Dermis blood vessel endothelial cell (primary cell): ENCODE data around the gene DVL1. TPM values are rescaled to one million over a fixed set of nuclear protein-coding genes. Genes with fewer than 3 reads are reported as not detected.

ENCODE experiments used
- DNase-seq: peaks from one replicate; pipeline ENCODE4 v3.0.0; 2010
- total RNA-seq: library from RNA; depleted of rRNA; stranded (reverse); fragments of >200 nt; gene quantifications from 2 replicates; pipeline ENCODE4 v1.2.3, GENCODE V29; 2014

The DVL1 gene
- total RNA-seq, 1 donor from 2014 or later: 54.6 TPM

DNA sequence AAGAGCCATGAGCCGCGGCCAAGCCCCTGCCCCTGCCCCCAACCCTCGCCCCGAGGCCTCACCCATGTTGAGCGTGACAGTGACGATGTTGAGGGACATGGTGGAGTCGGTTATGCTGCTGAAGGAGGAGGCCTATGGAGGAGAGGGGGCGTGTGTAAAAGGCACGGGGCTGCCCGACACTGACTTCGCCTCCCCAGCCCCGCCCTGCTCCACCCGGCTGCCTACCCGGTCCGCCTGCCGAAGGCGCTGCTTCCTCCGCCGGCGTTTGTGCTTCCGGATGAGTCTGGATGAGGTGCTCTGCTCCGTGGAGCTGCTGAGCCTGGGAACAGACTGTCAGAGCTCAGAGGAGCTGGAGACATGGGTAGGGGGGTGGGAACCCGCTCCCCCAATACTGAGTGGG, 9.0 kb downstream of the DVL1 start:
- DNase-seq: no peak

- no peak for DNase-seq
Observed at GRCh38 chr1:1338278-1338677, 10.9 kb downstream of the DVL1 start.

DNA sequence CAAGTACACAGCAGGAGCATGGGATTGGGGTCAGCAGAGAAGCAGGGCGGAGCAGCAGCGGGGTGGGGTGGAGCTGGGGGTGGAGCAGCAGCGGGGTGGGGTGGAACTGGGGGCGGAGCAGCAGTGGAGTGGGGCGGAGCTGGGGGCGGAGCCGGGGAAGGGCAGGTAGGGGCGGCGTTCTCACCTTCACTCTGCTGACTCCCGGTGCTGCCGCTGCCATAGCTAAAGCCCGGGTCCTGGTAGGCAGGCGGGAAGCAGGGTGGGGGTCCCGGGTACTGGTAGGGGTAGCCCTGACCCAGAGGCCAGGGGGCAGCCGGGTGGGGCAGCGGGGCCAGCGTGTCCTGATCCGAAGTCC, 11.4 kb downstream of the DVL1 start:
- DNase-seq: no peak

DNA sequence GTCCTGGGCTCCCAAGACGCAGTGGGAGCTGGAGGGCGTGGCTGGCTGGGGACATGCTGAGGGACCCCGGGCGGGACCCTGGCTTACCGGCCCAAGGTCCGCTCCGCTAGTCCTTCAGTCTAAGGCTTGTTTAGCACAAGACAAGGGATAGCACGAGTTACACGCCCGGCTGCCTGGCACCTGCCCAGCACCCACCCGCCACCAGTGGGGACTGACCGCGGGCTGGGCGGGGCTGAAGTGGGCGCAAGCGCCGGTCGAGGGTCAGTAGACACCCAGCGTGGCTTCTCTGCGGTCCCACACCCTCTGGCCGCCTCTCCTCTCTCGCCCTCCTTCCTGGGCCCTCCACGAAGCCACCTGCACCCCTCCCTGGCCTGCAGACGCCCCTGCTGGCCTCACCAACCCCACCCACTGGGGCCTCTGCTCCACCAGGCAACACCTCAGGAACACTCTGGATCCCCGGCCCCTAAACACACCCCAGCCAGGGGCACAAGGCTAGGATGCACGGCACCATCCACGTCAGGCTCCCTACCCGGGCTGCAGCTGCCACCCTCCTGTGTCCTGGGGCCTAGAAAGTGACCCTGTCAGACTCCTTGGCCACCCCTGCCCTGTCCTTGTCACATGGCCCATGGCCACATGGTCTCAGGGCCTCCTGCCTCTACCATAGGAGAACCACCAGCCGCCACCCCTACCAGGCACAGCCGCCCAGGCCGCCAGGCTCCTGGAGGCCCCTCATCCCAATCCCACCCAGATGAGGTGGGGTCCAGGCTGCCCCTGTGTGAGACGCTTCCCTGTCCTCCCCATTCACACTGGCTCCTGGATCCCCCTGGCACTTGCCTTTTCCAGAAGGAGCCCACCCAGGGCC, 12.1 kb downstream of the DVL1 start:
- no peak for DNase-seq

GRCh38 chr1:1336446-1336845, 12.8 kb downstream of the DVL1 start:
- DNase-seq: no peak

GRCh38 chr1:1335792-1336248, 13.4 kb downstream of the DVL1 start:
- no peak for DNase-seq

DNA sequence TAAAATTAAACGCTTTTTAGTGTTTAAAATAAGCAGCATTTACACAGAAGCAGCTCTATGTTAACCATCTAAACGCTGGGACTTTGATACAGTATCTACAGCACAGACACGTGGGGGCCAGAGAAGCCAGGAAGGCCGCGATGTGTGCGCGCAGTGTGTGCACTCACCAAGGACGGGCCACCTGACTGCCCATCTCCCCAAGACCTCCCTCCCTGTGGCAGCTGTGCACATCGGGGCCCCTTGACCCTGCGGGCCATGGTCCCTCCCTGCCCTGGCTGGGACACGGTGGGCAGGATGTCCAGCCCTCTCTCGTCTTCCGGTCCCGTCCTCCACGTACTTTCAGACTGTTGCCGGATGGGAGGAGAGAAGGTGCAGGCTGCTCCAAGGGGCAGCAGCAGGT, 13.9 kb downstream of the DVL1 start:
- DNase-seq: no peak

DNA sequence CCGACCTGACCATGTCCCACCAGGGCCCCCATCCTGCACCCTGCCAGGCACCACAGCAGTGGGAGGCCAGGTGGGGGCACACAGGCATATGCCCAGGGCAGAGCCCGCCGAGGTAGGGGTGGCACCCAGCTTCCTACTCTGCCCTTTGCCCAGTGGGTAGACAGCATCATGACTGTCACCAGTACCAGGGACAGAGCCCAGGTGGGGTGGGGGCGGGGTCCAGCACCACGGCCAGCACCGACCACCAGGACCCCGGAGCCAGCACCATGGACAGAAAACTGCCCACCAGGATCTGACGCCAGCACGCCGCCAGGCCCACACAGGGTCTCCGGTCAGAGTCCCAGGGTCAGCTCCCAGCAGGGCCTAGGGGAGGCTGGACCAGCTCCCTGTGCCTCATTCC, 14.4 kb downstream of the DVL1 start:
- no peak for DNase-seq

DNA sequence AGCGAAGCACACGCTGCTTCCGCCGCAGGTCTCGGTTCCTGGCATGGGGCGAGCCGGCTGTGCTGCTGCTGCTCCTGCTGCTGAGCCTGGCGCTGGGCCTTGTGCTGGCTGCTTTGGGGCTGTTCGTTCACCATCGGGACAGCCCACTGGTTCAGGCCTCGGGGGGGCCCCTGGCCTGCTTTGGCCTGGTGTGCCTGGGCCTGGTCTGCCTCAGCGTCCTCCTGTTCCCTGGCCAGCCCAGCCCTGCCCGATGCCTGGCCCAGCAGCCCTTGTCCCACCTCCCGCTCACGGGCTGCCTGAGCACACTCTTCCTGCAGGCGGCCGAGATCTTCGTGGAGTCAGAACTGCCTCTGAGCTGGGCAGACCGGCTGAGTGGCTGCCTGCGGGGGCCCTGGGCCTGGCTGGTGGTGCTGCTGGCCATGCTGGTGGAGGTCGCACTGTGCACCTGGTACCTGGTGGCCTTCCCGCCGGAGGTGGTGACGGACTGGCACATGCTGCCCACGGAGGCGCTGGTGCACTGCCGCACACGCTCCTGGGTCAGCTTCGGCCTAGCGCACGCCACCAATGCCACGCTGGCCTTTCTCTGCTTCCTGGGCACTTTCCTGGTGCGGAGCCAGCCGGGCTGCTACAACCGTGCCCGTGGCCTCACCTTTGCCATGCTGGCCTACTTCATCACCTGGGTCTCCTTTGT, 15.5 kb downstream of the DVL1 start:
- DNase-seq: no peak

GRCh38 chr1:1332774-1333480, 16.3 kb downstream of the DVL1 start:
- DNase-seq: no peak

DNA sequence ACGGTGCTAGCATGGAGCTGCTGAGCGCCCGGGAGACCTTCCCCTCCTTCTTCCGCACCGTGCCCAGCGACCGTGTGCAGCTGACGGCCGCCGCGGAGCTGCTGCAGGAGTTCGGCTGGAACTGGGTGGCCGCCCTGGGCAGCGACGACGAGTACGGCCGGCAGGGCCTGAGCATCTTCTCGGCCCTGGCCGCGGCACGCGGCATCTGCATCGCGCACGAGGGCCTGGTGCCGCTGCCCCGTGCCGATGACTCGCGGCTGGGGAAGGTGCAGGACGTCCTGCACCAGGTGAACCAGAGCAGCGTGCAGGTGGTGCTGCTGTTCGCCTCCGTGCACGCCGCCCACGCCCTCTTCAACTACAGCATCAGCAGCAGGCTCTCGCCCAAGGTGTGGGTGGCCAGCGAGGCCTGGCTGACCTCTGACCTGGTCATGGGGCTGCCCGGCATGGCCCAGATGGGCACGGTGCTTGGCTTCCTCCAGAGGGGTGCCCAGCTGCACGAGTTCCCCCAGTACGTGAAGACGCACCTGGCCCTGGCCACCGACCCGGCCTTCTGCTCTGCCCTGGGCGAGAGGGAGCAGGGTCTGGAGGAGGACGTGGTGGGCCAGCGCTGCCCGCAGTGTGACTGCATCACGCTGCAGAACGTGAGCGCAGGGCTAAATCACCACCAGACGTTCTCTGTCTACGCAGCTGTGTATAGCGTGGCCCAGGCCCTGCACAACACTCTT, 17.0 kb downstream of the DVL1 start:
- no peak for DNase-seq

DNA sequence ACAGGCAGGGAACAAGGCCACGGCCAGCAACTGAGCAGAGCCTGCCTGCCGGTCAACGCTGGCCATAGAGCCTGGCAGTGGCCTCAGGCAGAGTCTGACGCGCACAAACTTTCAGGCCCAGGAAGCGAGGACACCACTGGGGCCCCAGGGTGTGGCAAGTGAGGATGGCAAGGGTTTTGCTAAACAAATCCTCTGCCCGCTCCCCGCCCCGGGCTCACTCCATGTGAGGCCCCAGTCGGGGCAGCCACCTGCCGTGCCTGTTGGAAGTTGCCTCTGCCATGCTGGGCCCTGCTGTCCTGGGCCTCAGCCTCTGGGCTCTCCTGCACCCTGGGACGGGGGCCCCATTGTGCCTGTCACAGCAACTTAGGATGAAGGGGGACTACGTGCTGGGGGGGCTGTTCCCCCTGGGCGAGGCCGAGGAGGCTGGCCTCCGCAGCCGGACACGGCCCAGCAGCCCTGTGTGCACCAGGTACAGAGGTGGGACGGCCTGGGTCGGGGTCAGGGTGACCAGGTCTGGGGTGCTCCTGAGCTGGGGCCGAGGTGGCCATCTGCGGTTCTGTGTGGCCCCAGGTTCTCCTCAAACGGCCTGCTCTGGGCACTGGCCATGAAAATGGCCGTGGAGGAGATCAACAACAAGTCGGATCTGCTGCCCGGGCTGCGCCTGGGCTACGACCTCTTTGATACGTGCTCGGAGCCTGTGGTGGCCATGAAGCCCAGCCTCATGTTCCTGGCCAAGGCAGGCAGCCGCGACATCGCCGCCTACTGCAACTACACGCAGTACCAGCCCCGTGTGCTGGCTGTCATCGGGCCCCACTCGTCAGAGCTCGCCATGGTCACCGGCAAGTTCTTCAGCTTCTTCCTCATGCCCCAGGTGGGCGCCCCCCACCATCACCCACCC, 17.9 kb downstream of the DVL1 start, which contains the start of gene TAS1R3:
Gene TAS1R3, plus strand, starts transcription at position 213 of the 898 bp plus-strand sequence. Its CDS starts 66 bp downstream, at position 279.
- no peak for DNase-seq

DNA sequence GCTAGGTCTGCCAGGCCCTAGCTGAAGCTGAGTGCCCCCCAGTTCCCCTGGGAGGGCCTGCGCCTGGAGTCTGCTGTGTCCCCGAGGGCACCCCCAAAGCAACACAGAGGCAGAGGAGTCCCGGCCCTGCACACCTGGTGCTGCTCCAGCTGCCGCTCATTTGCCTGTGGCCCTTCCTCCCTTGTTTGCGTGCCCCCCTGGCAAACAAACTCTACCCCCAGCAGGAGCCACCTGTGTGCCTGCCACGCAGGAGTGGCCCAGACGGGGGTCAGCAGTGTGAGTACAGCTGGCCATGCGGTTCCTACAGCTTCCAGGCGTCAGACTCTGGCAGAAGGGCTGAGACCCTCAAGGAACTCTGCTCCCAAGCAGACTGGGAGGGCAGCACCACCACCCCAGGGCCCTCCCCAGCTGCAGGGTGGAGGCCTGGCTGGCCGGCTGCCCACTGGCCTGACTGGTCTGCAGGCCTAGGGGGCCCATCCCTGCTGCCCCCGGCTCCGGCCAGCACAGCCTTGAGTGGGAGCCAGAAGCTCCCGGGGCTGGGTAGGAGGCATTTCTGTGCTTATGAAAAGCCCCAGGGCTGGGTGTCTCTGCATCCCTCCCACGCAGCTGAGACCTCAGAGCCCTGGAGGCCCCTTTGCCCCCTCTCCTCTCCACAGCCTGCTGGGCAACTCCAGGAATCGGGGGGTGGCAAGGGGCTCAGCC, 18.7 kb downstream of the DVL1 start:
- no peak for DNase-seq

- no peak for DNase-seq
Observed at GRCh38 chr1:1329304-1330210, 19.7 kb downstream of the DVL1 start.

DNA sequence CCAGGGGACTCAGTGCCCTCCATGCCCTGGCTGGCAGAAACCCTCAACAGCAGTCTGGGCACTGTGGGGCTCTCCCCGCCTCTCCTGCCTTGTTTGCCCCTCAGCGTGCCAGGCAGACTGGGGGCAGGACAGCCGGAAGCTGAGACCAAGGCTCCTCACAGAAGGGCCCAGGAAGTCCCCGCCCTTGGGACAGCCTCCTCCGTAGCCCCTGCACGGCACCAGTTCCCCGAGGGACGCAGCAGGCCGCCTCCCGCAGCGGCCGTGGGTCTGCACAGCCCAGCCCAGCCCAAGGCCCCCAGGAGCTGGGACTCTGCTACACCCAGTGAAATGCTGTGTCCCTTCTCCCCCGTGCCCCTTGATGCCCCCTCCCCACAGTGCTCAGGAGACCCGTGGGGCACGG, 21.0 kb downstream of the DVL1 start:
- DNase-seq: no peak

- DNase-seq: no peak
Observed at GRCh38 chr1:1327291-1327690, 21.9 kb downstream of the DVL1 start.

GRCh38 chr1:1326075-1326605, 23.1 kb downstream of the DVL1 start:
- no peak for DNase-seq

DNA sequence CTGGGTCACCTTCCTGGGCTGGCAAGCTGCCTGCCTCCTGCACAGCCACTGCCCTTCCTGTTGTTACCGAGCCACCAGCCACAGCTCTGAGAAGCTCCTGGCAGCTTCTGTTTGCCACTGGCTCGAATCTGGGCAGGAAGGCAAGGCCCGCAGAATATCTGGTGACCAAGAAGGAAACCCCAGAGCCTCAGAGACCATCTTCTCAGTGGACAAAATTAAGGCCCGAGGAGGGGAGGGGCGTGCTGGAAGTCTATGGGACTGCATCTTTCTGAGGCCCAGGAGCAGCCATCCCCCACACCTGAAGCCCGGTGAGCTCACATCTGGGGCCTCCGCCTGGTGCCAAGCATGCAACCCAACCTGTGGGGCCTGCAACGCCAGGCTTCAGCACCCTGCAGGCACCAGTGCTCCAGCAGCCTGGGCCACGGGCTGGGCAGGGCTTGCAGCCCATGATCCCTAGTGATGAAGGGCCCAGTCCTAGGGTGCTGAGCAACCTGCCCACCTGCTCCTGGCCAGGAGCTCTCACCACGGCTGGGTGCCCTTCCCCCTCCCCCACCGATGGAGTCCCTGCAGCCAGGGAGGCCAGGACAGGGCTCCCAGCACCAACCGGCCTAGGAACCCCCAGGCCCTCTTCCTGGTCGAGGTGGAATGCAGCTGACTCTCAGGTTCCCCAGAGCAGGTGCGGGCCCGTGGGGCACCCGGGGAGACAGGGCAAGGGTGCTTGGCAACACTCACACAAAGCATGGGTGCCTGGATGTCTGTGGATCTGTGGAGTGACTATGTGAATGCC, 23.7 kb downstream of the DVL1 start:
- DNase-seq: peak; percentile 44
